Astrocyte of the hippocampus (primary cell): Measurements from ENCODE around the gene FER1L5.

Source experiments
- DNase-seq: peaks from one replicate; pipeline ENCODE4 v3.0.0; 2011; ENCODE audit warnings: low read depth, low spot score

FER1L5 gene

DNA sequence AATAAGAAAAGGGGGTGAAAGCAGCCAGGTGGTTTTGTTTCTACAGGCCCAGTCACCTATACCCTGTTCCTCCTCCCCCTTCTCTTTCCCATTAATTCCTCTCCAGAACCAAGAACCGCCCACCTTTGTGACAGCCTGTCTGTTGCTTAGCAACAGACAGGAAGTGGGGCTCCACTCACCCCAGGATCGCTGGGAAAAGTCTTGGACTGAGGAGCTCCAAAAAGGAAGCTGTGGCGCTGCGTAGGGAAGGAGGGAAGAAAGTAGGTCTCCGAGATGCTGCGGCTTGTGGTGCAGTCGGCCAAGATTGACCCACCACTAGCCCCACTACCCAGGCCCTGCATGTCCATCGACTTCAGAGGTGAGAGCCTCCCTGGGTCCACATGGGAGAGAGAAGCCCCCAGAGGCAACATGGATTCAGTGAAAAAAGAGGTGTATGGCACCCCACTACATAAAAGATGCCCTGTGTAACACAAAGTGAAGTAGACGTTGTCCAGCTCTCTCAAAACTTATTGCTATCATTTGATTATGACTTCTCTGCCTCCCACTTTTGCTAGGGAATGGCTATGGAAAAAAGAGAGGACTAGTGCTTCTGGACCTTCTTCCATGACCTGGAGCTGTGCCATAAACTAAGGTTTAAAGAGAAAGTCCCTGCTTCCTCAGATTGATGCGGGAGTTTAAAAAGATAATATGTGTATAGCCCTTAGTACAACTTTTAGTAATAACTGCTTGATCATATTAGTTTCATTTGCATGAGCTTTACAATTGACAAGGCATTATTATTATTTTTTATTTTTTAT, at the start of gene FER1L5:
Gene FER1L5, plus strand, starts transcription at position 201 of the 797 bp plus-strand sequence. Its CDS starts 73 bp downstream, at position 274.
- DNase-seq = peak; percentile 72

GRCh38 chr2:96594282-96594681, 48.3 kb upstream of the FER1L5 start:
- DNase-seq = no peak

DNA sequence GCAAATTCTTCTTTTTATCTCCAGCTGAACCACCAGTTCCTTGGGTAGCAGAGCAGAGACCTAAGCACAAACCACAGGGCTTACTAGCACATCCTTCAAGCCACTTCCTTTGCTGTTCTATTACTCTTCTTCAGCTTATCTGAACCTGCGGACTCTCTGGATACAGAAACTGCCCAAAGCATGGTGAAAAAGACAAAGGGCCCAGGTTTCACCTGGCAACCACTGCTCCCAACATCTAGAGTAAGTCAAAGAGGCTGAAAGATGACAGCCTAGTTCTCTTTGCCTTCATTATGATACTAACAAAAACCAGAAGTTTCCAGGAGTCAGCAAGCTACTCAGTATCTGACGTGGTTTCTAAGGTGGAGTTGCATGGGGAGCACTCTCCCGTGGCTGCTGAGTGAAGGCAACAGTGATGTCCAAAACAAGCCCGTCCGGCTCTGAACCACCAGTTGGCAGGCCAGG, 47.8 kb upstream of the FER1L5 start:
- DNase-seq = no peak

GRCh38 chr2:96596596-96596995, 46.0 kb upstream of the FER1L5 start:
- DNase-seq = no peak

- DNase-seq = no peak
These were observed 42.6 kb upstream of the FER1L5 start for GRCh38 chr2:96599941-96600340.

DNA sequence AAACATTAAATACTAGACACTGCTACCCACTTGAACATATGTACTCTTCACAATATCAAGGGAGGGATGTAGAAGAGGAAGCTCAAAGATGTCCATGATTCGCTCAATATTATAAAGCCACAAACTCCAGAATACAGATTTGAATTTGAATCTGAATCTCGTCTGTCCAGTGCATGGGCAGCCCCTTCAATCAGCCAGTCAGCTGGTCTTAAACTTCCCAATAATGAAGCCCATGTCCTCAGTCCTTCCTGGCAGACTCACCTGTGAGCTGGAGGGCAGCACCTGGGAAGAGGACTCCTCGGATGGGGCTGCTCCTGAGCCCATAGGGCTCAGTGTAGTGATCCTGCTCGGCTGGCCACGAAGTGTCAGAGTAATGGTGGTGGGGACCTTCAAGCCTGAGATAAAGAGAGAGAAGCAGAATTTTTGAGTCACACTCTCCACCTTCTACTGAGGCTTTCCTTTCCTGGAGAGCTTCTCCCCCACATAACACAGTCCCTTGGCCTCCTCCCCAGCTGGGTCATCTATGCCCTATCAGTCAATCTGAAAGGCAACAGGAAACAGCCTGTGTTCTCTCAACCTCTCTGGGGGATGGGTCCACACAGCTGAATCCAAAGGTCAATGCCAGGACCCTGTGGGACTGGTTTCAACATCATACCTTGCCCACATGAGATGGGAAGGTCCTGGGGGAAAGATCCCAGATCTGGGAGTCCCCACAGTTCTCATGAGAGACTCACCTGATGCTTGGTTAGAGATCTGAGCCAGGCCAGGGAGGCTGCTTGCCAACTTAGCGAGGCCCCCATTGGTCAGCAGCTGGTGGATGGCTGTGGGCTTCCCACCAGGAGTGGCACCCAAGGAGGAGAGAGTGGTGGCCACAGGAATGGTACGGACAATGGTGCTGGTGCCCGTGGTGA, 40.9 kb upstream of the FER1L5 start:
- no peak for DNase-seq

DNA sequence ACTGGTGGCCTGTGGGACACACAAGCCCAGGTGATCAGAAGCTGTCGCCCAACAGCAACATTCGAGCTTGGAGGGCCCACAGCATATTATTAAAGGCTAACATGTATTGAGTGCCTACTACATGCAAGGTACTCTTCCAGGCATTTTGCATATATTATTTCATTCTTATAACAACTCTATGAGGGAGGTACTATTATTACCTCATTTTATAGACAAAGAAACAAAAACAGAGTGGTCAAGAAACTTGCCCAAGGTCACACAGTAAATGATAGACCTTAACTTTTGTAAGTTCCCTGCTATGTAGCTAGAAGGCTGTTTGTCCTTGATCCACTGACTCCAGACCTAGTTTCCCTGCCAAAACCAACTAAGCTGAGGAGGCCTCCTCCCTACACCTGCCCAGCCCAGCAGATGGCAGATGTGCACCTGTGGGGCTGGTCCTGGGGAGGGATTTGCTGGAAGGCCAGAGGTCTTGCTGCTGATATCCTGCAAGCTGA, 40.2 kb upstream of the FER1L5 start:
- no peak for DNase-seq

GRCh38 chr2:96604104-96604503, 38.5 kb upstream of the FER1L5 start:
- DNase-seq = no peak

DNA sequence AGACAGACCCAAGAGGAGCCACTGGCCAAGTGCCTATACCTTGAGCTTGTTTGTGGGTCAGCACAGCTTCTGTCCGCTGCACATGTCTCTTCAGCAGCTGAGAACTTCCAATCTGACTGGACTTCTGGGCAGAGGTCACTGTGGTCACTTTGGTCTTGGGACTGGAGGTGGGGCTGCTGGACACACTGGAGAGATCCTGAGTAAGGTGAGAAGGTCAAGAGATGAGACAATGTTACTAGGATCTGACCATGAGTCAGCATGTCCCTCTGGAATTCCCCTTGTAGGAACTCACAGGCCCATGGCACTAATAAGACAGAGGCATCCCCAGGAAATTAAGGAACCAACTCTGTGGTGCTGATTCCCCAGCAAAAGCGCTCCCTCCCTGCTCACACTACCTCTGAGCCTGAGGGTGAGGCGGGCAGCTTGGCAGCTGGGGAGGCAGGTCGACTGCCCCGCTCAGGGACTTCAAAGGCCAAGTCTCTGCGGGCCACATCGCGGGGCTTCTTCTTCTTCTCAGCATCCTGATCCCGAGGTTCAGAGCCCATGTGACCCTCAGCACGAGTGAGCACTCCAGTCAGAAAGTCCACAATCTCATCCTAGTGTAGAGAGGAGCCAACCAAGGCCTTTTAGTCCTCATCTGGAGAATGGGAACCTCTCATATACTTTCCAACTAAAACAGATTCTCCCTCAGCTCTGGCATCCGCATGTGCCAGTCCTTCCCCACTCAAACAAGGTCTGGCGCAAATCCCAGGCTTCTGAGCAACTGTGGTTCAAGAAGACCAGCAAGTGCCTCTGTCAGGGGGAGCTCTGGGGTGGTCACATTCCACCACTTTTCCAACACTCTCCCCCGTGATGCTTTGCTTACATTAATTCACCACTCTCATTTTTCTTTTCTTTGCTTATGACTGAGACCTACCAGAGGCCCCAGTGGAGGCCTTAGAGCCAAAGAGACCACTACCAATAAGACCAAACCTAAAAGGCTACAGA, 33.8 kb upstream of the FER1L5 start:
- peak; percentile 81 for DNase-seq

- no peak for DNase-seq
These were observed 26.4 kb upstream of the FER1L5 start for GRCh38 chr2:96616128-96616527.

DNA sequence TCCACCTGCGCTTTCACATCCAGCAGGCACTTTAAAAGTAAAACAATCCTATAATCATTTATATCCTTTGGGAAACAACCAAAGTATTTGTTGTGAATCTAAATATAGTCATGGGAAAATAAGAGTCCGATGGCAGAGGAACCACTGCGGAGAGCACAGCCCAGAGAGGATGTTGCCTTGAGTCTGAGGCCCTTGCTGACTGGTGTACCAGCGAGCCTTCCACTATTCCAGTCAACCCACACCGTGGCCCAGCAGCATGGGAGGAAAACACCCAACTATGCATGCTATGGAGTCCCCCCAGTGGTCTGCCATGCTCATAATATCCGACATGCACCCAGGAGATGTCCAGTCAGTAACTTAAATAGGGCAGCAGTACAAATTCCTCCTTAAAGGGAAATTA, 26.0 kb upstream of the FER1L5 start:
- DNase-seq = no peak

DNA sequence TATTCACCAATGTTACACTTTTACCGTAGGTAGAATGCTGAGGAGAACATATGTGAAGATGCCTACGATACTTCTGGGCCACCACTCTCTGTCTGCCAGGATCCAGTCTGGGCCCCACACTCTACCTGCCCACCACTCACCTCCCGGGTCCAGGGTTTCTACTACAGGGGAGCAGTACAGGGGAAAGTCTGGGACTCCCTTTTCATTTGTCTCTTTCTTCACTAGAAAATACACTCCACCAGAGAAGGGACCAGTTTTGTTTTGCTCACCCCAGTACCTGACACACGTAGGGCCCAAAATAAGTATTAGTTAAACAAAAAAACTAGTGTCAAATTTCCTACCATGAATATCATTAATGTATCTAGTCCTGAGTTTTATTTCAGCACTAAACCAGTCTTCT, 25.6 kb upstream of the FER1L5 start:
- DNase-seq = no peak

DNA sequence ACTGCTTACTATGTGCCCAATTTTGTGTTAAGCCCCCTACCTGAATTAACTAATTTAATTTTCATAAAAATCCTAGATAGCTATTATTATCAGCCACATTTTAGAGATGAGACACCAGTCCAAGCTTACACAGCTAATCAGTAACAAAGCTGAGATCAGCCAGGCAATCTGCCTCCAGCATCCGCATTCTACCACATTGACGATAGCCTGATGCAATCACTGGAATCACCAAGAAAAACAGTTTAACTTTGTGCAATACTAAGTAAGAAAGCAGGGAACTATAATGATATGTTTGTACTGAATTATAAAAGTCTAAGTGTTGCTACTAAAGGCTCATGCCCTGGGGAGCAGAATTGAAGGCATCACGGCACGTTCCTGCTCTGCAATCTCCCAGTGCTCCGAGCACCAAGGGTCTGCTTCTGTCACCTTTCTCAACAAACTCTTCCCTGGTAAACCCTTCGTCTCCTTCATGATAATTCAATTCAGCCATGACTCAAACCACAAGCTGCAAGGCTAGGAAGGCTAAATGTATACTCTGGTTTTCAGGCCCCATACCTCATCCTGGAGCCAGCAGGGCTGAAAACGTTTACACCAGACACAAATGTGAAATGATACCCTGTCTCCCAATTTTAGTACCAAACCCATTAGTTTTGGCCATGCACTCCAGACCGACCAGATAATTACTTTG, 23.8 kb upstream of the FER1L5 start:
- DNase-seq = no peak

GRCh38 chr2:96622544-96622943, 20.0 kb upstream of the FER1L5 start:
- no peak for DNase-seq

DNA sequence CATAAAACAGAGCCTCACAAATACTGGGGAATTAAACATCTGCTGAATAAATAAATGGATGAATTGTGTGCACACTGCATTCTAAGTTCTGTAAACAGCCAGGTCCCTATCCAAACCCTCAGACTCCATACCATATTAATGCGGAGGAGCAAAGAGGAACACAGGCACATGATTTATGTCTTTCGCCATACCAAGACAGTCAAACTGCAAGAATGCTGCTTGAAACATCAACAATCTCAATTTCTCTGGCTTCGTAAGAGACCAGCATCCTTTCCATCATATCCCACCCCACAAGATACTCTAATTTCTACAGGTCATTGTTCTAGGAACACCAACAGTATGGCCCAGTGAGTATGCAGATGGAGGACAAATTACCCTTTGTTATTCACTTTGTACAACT, 19.4 kb upstream of the FER1L5 start:
- DNase-seq = no peak

DNA sequence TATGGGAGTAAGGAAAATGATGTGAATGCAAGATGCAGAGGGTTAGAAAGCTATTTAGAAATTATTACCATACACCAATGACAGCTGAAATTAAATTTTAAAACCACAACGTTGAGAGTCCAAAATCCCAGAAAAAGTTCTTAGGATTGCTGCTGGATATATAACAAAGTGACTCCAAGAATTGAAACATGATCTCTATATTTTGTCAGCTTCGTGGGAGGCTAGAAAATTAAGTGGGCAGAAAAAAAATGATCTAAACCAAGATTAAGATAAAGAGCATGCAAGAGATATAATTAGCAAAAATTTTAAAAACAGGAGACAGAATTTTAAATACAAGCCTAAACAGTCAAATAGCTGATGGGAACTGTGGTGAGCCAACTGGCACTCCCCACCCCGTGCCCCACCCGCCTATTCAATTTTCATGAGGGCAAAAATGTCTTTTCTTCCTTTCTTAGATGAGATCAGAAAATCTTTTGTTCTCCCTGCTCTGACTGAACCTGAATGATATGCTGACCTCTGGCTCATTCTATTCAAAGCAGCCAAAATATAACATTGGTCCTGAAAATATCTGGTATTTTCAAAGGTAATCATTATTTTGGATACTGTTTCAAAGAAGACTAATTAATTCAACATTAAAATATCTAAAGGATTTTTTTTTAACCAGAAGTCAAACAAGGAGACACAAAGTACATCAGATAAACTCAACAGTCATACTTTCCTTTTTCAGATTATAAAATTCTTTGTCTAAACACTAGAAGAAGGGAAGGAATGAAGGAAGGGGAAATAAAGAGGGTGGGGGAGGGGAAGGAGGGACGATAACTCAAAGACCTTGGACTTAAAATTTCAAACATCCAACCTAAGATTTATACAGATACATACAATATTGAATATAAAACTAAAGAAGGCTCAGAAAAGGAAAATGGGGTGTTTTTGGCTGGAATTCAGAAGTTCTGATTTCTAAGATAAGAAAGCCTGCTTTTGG, 16.7 kb upstream of the FER1L5 start:
- DNase-seq = peak; percentile 35

DNA sequence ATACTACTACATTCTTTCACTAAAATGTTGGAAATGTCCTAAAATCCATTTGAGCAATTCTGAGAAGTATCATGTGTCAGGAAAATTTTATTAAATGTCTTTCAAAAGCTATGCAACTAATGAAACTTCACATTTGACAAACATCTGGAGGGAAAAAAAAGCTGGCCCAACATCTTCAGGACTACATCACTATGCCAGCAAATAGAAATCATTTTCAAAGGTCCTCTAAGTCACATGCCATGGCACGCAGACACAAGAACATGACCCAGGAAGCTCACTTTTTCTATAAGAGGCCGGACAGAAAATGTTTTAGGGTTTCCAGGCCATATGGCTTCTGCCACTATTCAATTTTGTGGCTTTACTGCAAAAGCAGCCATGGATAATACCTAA, 16.0 kb upstream of the FER1L5 start:
- no peak for DNase-seq

DNA sequence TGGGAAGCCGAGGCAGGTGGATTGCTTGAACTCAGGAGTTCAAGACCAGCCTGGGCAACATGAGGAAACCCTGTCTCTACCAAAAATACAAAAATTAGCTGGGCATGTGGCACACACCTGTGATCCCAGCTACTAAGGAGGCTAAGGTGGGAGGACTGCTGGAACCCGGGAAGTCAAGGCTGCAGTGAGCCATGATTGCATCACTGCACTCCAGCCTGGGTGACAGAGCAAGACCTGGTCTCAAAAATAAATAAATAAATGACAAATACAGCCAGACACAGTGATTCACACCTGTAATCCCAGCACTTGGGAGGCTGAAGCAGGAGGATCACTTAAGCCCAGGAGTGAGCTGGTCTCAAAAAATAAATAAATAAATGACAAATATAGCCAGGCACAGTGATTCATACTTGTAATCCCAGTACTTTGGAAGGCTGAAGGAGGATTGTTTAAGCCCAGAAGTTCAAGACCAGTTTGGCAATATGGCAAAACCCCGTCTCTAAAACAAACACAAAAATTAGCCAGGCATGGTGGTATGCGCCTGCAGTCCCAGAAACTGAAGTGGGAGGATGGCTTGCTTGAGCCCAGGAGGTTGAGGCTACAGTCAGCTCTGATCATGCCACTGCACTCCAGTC, 10.6 kb upstream of the FER1L5 start:
- peak; percentile 16 for DNase-seq

- DNase-seq = no peak
These were observed 8.9 kb upstream of the FER1L5 start for GRCh38 chr2:96633641-96634040.
